GM12873 (cell line): Measurements from ENCODE around the gene PRRC1.

Source experiments
- CTCF ChIP-seq: IDR thresholded peaks from 2 replicates; pipeline ENCODE4 v1.5.1; 2012; ENCODE audit warnings: low read depth, mild to moderate bottlenecking, moderate library complexity, low read length, control low read depth; ENCODE audit not compliant: insufficient read depth; ENCODE audit errors: missing control alignments

PRRC1 gene

GRCh38 chr5:127586066-127586770, 68.8 kb downstream of the PRRC1 start:
- no peak for TF ChIP-seq CTCF

GRCh38 chr5:127586811-127587210, 69.4 kb downstream of the PRRC1 start:
- no peak for TF ChIP-seq CTCF

DNA sequence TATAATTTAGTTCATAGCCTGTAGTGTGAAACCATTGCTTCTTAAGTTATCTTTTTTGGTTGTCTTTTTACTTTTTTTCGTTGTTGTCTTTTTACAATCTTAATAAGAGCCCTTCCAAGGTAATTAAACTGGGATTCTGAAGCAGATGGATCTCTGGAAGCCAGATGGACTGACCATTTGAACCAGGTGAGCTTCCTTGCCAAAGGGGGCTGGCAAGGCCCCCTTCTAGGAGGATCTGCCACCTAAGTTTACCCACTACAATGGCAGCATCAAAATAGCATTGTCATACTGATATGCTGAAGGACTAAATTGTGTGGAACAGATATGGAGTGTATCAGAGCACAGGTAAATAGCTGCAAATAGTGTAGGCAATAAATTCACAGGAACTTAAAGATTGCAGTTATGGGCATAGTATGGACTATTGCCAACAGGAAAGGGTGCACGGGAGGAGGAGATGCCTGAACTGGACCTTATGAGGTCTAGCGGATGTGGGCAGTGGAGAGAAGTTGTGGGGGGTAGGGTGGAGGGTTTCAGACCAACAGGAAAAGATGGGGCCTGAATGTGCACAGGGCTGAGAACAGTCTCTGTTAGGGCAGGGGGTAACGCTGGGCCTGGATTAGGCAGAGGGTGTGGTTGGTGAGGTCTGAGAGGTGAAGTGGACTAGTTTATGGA, 69.9 kb downstream of the PRRC1 start:
- no peak for TF ChIP-seq CTCF

GRCh38 chr5:127588368-127588767, 70.9 kb downstream of the PRRC1 start:
- no peak for TF ChIP-seq CTCF

GRCh38 chr5:127589309-127590030, 72.0 kb downstream of the PRRC1 start:
- no peak for TF ChIP-seq CTCF

DNA sequence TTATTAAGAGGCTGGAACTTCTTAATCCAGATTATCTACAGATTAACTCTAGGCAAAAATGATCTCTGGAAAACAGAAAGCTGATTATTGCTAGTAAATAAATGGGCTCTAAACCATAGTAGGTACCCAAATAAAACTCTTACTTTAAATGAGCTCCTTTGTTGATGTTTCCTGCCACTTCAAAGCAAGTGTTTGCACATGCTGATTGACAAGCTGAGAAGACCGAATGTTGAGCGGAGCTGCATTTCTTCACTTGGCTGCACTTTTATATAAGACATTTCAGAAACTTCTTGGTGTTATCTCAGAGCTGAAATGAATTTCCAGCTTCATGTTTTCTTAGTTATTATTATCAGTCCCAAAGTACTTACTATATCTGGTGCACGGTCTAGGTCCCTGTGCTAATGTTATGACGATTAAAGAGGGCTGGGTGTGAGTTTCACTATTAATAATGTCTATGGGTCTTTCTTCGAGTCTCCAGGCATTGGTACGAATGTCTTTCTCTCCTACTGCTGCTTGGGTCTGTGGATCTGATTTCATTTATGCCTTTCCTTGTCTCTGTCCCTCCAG, 72.8 kb downstream of the PRRC1 start:
- TF ChIP-seq CTCF: no peak

DNA sequence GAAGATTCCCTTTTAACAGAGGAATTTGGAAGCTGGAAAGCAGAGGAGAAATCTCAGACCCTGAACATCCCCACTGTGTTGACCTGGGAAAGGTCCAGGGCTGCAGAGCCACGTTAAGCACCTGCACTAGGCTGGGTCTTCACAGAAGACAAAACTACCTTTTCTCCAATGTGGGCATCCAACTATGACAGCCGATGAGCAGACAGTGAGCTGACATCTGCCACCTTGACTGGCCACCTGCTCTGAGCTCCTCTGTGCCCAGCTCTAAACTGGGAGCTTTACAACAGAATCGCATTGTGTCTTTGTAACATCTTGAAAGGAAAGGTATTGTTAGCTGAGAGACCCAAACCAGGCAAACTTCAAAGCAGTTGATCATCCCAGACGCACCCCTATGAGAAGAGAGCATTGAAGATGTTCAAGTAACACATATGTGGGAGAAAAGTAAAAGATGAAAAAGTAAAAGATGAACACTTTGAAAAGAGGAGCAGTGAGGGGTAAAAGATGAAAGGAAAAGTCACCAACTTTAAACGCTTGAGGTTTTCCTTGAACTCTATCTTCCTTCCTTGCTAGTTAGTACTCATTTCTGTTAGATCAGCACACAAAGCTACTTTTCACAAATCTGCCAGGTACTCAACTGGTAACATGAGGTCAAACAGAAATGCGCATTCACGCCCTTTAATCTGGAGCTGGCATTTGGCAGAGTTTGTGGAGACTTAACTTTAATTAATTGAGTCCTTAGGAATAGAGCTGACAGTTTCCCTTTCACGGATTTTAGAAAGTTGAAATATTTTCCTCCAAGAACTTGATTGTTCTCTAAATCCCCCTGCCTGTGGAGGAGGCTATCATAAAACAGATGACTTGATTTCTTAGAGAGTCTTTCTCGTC, 78.3 kb downstream of the PRRC1 start:
- no peak for TF ChIP-seq CTCF
